HG02610 (cell line): ENCODE results near the gene FGF22.
"Not testable (repeated sequence)": the region's sequence is repeated elsewhere in the genome, so short reads cannot be mapped to it uniquely, and the experiment has no call there.

Experiments
- ATAC-seq: cut with Tn5 transposase; IDR thresholded peaks from one replicate; pipeline ENCODE4 v1.9.1; 2021; ENCODE audit warnings: mild to moderate bottlenecking, moderate library complexity; ENCODE audit not compliant: unreplicated experiment

Gene FGF22

GRCh38 chr19:657611-658010 is 17.9 kb downstream of the FGF22 start:
- no peak for ATAC-seq

GRCh38 chr19:658059-658839 is 18.6 kb downstream of the FGF22 start:
- no peak for ATAC-seq

GRCh38 chr19:658916-659839 is 19.5 kb downstream of the FGF22 start:
- ATAC-seq, result no peak

GRCh38 chr19:660793-661426 is 21.2 kb downstream of the FGF22 start:
- ATAC-seq, result no peak

GRCh38 chr19:661427-662196 is 21.9 kb downstream of the FGF22 start:
- ATAC-seq, result no peak

GRCh38 chr19:662207-662961 is 22.7 kb downstream of the FGF22 start:
- ATAC-seq, result no peak

- ATAC-seq, result peak; percentile 50
Observed at GRCh38 chr19:662962-663681, 23.4 kb downstream of the FGF22 start, which contains the start of gene RNF126. RNF126 (minus strand) TSS chr19:663214; CDS start chr19:663121, 93 bp downstream.

- no peak for ATAC-seq
Observed at GRCh38 chr19:663682-664117, 24.0 kb downstream of the FGF22 start.

GRCh38 chr19:664913-665443 is 25.3 kb downstream of the FGF22 start:
- ATAC-seq, result no peak

- not testable (repeated sequence) for ATAC-seq
Observed at GRCh38 chr19:666985-667573, 27.4 kb downstream of the FGF22 start.

- not testable (repeated sequence) for ATAC-seq
Observed at GRCh38 chr19:668675-669434, 29.2 kb downstream of the FGF22 start.

- ATAC-seq, result no peak
Observed at GRCh38 chr19:670609-671075, 31.0 kb downstream of the FGF22 start.

GRCh38 chr19:674282-675151 is 34.8 kb downstream of the FGF22 start:
- ATAC-seq, result no peak

GRCh38 chr19:676007-676338 is 36.3 kb downstream of the FGF22 start:
- ATAC-seq, result no peak

GRCh38 chr19:676339-677105 is 36.8 kb downstream of the FGF22 start, which contains the start of gene FSTL3:
FSTL3 (plus strand) TSS chr19:676392; CDS start chr19:676424, 32 bp downstream.
- ATAC-seq, result no peak

- no peak for ATAC-seq
Observed at GRCh38 chr19:677201-677600, 37.5 kb downstream of the FGF22 start.
